ENCODE data around the gene FNDC4.

- TF ChIP-seq CTCF (IDR thresholded peaks at IDR 0.05): no peak
- TF ChIP-seq POLR2A (IDR thresholded peaks at IDR 0.05): no peak
- no peak for TF ChIP-seq POLR2AphosphoS5 (IDR thresholded peaks at IDR 0.05)
These were observed 42.3 kb upstream of the FNDC4 start for GRCh38 chr2:27537287-27537686.
